Measurements from ENCODE around the gene TMTC1. TPM values are rescaled to one million over a fixed set of nuclear protein-coding genes. Genes with fewer than 3 reads are reported as not detected.
"Not testable (repeated sequence)": the region's sequence is repeated elsewhere in the genome, so short reads cannot be mapped to it uniquely, and the experiment has no call there.

TMTC1 gene
- 0.23 and 0.38 TPM in 2 replicates for total RNA-seq (2014; rRNA removed; shearing (Covaris generic))

GRCh38 chr12:29783773-29784666 is at the start of gene TMTC1:
Gene TMTC1, minus strand, starts transcription at chr12:29783942. Its CDS starts 191 bp downstream, at chr12:29783751.
- no peak for DNase-seq (ENCODE audit: low spot score)

- no peak for DNase-seq (ENCODE audit: low spot score)
Observed at GRCh38 chr12:29831173-29831572, 47.4 kb upstream of the TMTC1 start.

- peak; percentile 49 for DNase-seq (ENCODE audit: low spot score)
Observed at GRCh38 chr12:29830391-29830790, 46.6 kb upstream of the TMTC1 start.

- no peak for DNase-seq (ENCODE audit: low spot score)
Observed at GRCh38 chr12:29818916-29819623, 35.3 kb upstream of the TMTC1 start.

GRCh38 chr12:29816874-29817725 is 33.4 kb upstream of the TMTC1 start:
- no peak for DNase-seq (ENCODE audit: low spot score)

- DNase-seq (ENCODE audit: low spot score), result not testable (repeated sequence)
Observed at GRCh38 chr12:29809616-29810361, 26.0 kb upstream of the TMTC1 start.

- peak; percentile 15 for DNase-seq (ENCODE audit: low spot score)
Observed at GRCh38 chr12:29807129-29807528, 23.4 kb upstream of the TMTC1 start.

- no peak for DNase-seq (ENCODE audit: low spot score)
Observed at GRCh38 chr12:29804019-29804418, 20.3 kb upstream of the TMTC1 start.

- no peak for DNase-seq (ENCODE audit: low spot score)
Observed at GRCh38 chr12:29799591-29799990, 15.8 kb upstream of the TMTC1 start.

GRCh38 chr12:29797565-29798355 is 14.0 kb upstream of the TMTC1 start:
- DNase-seq (ENCODE audit: low spot score), result no peak

- peak; percentile 32 for DNase-seq (ENCODE audit: low spot score)
Observed at GRCh38 chr12:29796823-29797263, 13.1 kb upstream of the TMTC1 start.

- DNase-seq (ENCODE audit: low spot score), result no peak
Observed at GRCh38 chr12:29795715-29796114, 12.0 kb upstream of the TMTC1 start.

- DNase-seq (ENCODE audit: low spot score), result no peak
Observed at GRCh38 chr12:29794862-29795261, 11.1 kb upstream of the TMTC1 start.

- no peak for DNase-seq (ENCODE audit: low spot score)
Observed at GRCh38 chr12:29792853-29793252, 9.1 kb upstream of the TMTC1 start.

GRCh38 chr12:29792132-29792531 is 8.4 kb upstream of the TMTC1 start:
- DNase-seq (ENCODE audit: low spot score), result no peak

GRCh38 chr12:29782871-29783772 is 620 bp downstream of the TMTC1 start:
- DNase-seq (ENCODE audit: low spot score), result no peak

- DNase-seq (ENCODE audit: low spot score), result no peak
Observed at GRCh38 chr12:29782285-29782870, 1.4 kb downstream of the TMTC1 start.

GRCh38 chr12:29781705-29782266 is 2.0 kb downstream of the TMTC1 start:
- DNase-seq (ENCODE audit: low spot score), result no peak
